Nasal cavity respiratory epithelium epithelial cell of viscerocranial mucosa (primary cell): Measurements from ENCODE around the gene MKKS. TPM values are rescaled to one million over a fixed set of nuclear protein-coding genes. Genes with fewer than 3 reads are reported as not detected.

Source experiments
- total RNA-seq: library from RNA; depleted of rRNA; stranded (reverse); fragments of >200 nt; gene quantifications from 2 replicates; pipeline ENCODE4 v1.2.3, GENCODE V29; 2014

The MKKS gene
- 8.5 and 22.3 TPM in 2 replicates for total RNA-seq

DNA sequence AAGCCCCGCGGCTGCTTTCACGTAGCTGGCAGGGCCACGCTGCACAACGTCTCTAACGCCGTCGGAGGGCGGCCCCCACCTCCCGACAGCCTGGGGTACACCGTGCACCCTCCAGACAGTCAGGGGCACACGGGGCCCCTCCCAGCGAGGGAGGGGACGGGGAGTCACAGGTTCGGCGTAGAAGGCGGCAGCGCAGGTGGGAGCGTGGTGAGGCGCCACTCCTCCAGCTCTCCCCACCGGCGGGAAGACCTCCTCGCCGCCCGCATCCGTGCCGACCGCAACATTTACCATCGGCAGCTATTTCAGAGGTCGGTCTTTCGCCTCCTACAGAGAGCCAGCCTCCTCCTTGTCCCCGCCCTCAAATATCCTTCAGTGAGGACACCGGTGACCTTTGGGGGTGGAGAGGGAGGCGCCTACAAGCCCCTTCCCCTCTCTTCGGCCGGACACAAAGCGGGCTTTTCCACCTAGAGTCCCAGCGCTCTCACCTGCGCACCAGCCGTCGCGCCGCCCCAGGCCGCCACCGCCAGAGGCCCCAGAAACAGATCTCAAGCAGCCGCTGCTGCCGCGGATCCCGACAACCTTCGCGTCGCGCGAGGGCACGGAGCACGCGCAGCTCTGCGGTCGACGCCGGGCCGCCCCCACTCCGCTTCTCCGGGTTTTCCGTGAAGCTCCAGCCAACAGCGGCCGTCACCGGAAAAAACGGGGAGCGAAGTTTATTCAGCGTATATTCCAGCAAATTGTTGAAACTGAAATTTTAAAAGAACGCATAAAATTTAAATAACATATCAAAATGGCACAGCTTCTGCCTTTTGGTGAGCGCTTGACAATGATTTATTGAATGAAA, at the start of gene MKKS:
Gene MKKS, minus strand, starts transcription at position 600 of the 844 bp plus-strand sequence. CDS start 20,708 bp downstream, outside the sequence.

DNA sequence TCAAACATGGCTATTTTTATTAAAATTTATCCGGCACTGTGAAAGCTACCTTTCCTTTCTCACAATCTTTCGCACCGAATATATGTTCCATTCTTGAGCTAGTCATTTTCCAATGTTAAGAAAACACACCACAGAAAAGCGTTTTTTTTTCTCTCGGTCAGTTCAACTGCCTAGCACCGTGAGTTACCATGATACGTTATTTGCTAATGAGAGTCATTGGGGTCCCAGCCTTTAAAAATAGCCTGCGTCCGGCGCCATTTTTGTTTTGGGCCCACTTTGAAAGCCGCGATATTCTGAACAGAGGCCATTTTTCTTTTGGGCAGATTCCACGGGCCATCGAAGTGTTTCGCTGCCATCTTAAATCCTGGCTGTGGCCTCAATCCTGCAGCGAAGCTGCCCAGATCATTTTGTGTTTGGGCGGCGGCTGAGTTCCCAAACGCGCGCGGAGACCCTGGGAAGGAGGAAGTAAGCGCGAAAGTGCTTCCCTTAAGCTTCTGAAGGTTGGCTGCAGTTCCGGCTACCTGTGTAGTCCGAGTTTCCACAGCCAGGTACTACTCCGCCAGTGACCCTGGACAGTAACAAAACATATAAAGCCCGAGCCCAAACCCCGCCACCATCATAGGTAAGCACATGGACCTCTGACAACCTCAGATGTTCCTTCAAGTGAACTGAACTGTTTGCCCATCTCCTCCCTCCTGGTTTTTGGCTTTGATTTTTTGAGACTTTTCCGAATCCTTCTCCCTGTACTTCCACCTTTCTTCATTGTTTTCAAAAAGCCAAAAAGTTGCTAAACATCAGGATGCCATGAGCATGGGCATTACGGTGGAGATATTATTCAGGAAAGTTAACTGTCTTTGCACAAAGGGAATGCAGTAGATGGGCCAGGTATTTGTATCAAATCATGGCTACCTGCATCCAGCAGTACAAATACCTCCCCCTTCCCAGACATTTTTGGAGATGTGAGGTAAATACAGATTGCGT, 1.1 kb upstream of the MKKS start, which contains the start of gene SLX4IP:
Gene SLX4IP, plus strand, starts transcription at position 474 of the 981 bp plus-strand sequence. CDS start 22,900 bp downstream, outside the sequence.

Other genes with a start within 250 kb of the MKKS start
- not detected in 2 replicates for gene SNAP25, start 215.4 kb downstream of the MKKS start, total RNA-seq
- 6.8 and 12.2 TPM in 2 replicates for gene SLX4IP, start 1.1 kb upstream of the MKKS start, total RNA-seq
- gene JAG1, start 239.8 kb upstream of the MKKS start, total RNA-seq = 484 and 605 TPM in 2 replicates